HepG2 (cell line): ENCODE results near the gene MAGIX. TPM values are rescaled to one million over a fixed set of nuclear protein-coding genes. Genes with fewer than 3 reads are reported as not detected.
A peak's percentile ranks its signal among the peaks of the same experiment; 100 is the strongest.

Experiments
- ARID4A ChIP-seq: sonication (generic); formaldehyde crosslinking; IDR thresholded peaks from 2 replicates; pipeline ENCODE4 v1.5.0; 2020; ENCODE audit warnings: mild to moderate bottlenecking, missing genetic modification reagents, borderline replicate concordance
- CEBPB ChIP-seq: IDR thresholded peaks from 2 replicates; pipeline ENCODE4 v1.6.1; 2011; ENCODE audit warnings: low read depth, low read length, improper control_type of control experiment, borderline replicate concordance
- HNRNPK ChIP-seq: fragments of 200-400 bp; formaldehyde crosslinking; IDR thresholded peaks from 2 replicates; pipeline ENCODE4 v1.6.1; 2018; ENCODE audit warnings: low read length, low read depth, moderate library complexity, mild to moderate bottlenecking; ENCODE audit not compliant: poor library complexity, severe bottlenecking
- KAT8 ChIP-seq: IDR thresholded peaks from 2 replicates; pipeline ENCODE4 v1.6.1; 2016; ENCODE audit warnings: missing genetic modification reagents, missing compliant biosample characterization
- MED13 ChIP-seq: sonication (generic); formaldehyde crosslinking; IDR thresholded peaks from 2 replicates; pipeline ENCODE4 v1.5.0; 2020; ENCODE audit warnings: missing genetic modification reagents
- PAF1 ChIP-seq: IDR thresholded peaks from 2 replicates; pipeline ENCODE4 v1.6.1; 2016; ENCODE audit warnings: missing genetic modification reagents, missing compliant biosample characterization
- PCBP2 ChIP-seq: fragments of 200-400 bp; formaldehyde crosslinking; optimal IDR thresholded peaks from 2 replicates; pipeline ENCODE3; 2018; ENCODE audit warnings: low read length, low read depth; ENCODE audit not compliant: poor library complexity, severe bottlenecking
- ZBTB37 ChIP-seq: sonication (generic); formaldehyde crosslinking; IDR thresholded peaks from 2 replicates; pipeline ENCODE4 v1.4.0; 2020; ENCODE audit warnings: mild to moderate bottlenecking, missing genetic modification reagents
- ZHX2 ChIP-seq, 2 experiments: sonication (generic) in 1 of 2; formaldehyde crosslinking in 1 of 2; IDR thresholded peaks; 2 replicates each; pipeline versions ENCODE4 v1.6.1 to v1.9.0; 2014 to 2022; ENCODE audit warnings: antibody characterized with exemption in 1 of 2, borderline replicate concordance in 1 of 2, inconsistent platforms in 1 of 2, low read depth in 1 of 2, missing genetic modification reagents in 1 of 2
- ZNF615 ChIP-seq: sonication (generic); formaldehyde crosslinking; IDR thresholded peaks from 2 replicates; pipeline ENCODE4 v1.5.0; 2020; ENCODE audit warnings: mild to moderate bottlenecking, missing genetic modification reagents, borderline replicate concordance
- ZNF772 ChIP-seq: sonication (generic); formaldehyde crosslinking; IDR thresholded peaks from 2 replicates; pipeline ENCODE4 v1.5.0; 2020; ENCODE audit warnings: mild to moderate bottlenecking, missing genetic modification reagents
- polyA plus RNA-seq, 8 experiments: library from polyadenylated mRNA; depleted of rRNA in 3 of 8; stranded (reverse) in 7 of 8; unstranded in 1 of 8; fragments of >200 nt; fragmentation: Illumina TruSeq in 4 of 8; extraction: Trizol in 4 of 8; gene quantifications; 2 replicates each; pipeline versions ENCODE4 v1.2.1 to v1.2.3, GENCODE V29; 2011 to 2016; ENCODE audit warnings: low read depth in 4 of 8, missing spikeins in 1 of 8, mixed read lengths in 1 of 8; ENCODE audit not compliant: insufficient read depth in 1 of 8
- total RNA-seq, 5 experiments: library from RNA; depleted of rRNA; stranded (reverse); fragments of >200 nt; fragmentation: Illumina TruSeq; extraction: Trizol; gene quantifications; 2 replicates each; pipeline ENCODE4 v1.2.3, GENCODE V29; 2016; ENCODE audit warnings: low read depth in 1 of 5
- TF ChIP-seq, protein P1 (sequence below): sonication (generic); formaldehyde crosslinking; IDR thresholded peaks from 2 replicates; pipeline ENCODE4 v1.9.0; 2021; ENCODE audit warnings: missing genetic modification reagents, mild to moderate bottlenecking, borderline replicate concordance

Gene MAGIX
- total and polyA plus RNA-seq, 2 of the 13 experiments (the other 11 are each of a cell fraction or from before 2014, with no cell fraction given), result 0.63 to 1.2 TPM

GRCh38 chrX:49186125-49187027 is 23.8 kb downstream of the MAGIX start, which contains the start of gene PRICKLE3 (continued):
- TF ChIP-seq ZHX2 (IDR thresholded peaks at IDR 0.05; ENCODE audit: low read depth), result no peak
- no peak for TF ChIP-seq ZHX2 (CRISPR knock-in tag; IDR thresholded peaks at IDR 0.05; ENCODE audit: borderline replicate concordance)
- peak; percentile 74; the same call in 1 of the 2 replicates for TF ChIP-seq KAT8 (CRISPR knock-in tag)
- no peak for TF ChIP-seq CEBPB
- TF ChIP-seq PCBP2, result no peak
- no peak for TF ChIP-seq MED13
- peak; percentile 82; the same call in 1 of the 2 replicates for TF ChIP-seq ARID4A
- no peak for TF ChIP-seq PAF1 (CRISPR knock-in tag)
- peak; percentile 52 for TF ChIP-seq HNRNPK
- TF ChIP-seq ZNF615 (CRISPR knock-in tag), result no peak
- 0 out of 2 replicates have a peak, but pooled peaks have one; percentile 42 for TF ChIP-seq ZNF772 (CRISPR knock-in tag)
- TF ChIP-seq ZBTB37 (CRISPR knock-in tag), result no peak
- TF ChIP-seq, protein P1, sequence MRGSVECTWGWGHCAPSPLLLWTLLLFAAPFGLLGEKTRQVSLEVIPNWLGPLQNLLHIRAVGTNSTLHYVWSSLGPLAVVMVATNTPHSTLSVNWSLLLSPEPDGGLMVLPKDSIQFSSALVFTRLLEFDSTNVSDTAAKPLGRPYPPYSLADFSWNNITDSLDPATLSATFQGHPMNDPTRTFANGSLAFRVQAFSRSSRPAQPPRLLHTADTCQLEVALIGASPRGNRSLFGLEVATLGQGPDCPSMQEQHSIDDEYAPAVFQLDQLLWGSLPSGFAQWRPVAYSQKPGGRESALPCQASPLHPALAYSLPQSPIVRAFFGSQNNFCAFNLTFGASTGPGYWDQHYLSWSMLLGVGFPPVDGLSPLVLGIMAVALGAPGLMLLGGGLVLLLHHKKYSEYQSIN (CRISPR knock-in tag), result no peak
